ENCODE data around the gene BTBD19. TPM values are rescaled to one million over a fixed set of nuclear protein-coding genes. Genes with fewer than 3 reads are reported as not detected.
A peak's percentile ranks its signal among the peaks of the same experiment; 100 is the strongest.
"Not testable (repeated sequence)": the region's sequence is repeated elsewhere in the genome, so short reads cannot be mapped to it uniquely, and the experiment has no call there.

Gene BTBD19
- total RNA-seq, 1 experiment from 2014 or later = 1.4 TPM

DNA sequence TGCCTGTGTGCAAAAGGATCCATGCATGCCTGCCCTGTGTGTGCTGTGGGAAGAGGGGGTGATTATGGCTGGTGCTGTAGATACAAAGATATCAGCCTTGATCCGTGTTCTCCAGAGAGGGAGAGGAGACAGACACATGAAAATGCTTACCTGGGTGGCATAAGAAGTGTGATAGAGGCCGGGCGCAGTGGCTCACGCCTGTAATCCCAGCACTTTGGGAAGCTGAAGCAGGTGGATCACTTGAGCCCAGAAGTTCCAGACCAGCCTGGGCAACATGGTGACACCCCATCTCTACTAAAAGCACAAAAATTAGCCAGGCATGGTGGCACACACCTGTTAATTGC, 2.4 kb downstream of the BTBD19 start:
- not testable (repeated sequence) for DNase-seq; H3K4me3 ChIP-seq (ENCODE audit: insufficient read depth, low read depth, low read length); H3K27me3 ChIP-seq (ENCODE audit: control insufficient read depth, insufficient read depth, low read length); H3K36me3 ChIP-seq (replicated peaks; ENCODE audit: control insufficient read depth, insufficient read depth, low read length)

DNA sequence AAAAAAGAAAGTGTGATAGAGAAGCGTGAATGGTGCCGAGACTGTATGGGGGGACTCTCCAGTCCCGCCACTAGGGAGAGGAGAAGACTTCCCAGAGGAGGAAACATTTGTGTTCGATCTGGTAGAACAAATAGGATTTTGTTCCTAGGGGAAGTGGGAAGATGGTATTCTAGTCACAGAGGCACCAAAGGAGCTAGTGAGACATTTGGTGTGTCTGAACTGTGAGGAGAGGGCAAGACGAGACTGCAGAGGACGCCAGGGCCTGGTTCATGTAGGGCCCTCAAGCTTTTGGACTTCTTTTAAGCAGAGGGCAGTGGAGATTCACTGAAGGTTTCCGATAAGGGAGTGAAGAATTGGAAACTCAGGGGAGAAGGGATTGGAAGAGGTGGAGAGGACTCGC, 2.9 kb downstream of the BTBD19 start:
- H3K4me3 ChIP-seq (ENCODE audit: insufficient read depth, low read depth, low read length) = no peak overlapping the region
- no peak for DNase-seq
- H3K27me3 ChIP-seq (ENCODE audit: control insufficient read depth, insufficient read depth, low read length) = no peaks in the 10 kb centered on the region; the same call in 1 of the 2 replicates
- no peaks in the 10 kb centered on the region; the same call in none of the 2 replicates for H3K36me3 ChIP-seq (replicated peaks; ENCODE audit: control insufficient read depth, insufficient read depth, low read length)

DNA sequence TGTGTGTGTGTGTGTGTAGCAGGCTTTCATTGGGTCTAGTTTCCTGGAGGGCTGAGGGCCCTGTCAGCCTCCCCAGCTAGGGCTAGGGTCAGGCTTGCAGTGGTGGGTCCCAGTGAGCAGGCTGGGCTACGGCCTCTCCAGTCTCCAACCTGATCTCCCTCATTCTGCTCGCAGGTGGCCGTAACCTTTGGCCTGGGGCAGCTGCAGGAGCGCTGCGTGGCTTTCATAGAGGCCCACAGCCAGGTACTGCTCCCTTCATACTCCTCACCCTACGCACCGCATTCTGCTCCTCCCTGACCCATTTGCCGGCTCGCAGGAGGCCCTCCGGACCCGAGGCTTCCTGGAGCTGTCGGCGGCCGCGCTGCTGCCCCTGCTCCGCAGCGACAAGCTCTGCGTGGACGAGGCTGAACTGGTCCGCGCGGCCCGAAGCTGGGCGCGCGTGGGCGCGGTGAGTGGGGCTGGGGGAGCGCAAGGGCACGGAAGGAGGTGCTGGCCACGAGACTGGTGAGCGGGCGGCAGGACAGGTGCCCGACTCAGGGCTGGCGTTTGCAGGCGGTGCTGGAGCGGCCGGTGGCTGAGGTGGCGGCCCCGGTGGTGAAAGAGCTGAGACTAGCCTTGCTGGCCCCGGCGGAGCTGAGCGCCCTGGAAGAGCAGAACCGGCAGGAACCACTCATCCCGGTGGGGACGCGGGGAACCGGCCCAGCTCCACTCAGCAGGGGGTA, 4.7 kb downstream of the BTBD19 start:
- H3K27me3 ChIP-seq (ENCODE audit: control insufficient read depth, insufficient read depth, low read length) = no peaks in the 10 kb centered on the region; the same call in 1 of the 2 replicates
- peak; percentile 86 for DNase-seq
- H3K36me3 ChIP-seq (replicated peaks; ENCODE audit: control insufficient read depth, insufficient read depth, low read length) = no peaks in the 10 kb centered on the region; the same call in 1 of the 2 replicates
- H3K4me3 ChIP-seq (ENCODE audit: insufficient read depth, low read depth, low read length) = peak overlapping the region; percentile 55; the same call in 1 of the 2 replicates

DNA sequence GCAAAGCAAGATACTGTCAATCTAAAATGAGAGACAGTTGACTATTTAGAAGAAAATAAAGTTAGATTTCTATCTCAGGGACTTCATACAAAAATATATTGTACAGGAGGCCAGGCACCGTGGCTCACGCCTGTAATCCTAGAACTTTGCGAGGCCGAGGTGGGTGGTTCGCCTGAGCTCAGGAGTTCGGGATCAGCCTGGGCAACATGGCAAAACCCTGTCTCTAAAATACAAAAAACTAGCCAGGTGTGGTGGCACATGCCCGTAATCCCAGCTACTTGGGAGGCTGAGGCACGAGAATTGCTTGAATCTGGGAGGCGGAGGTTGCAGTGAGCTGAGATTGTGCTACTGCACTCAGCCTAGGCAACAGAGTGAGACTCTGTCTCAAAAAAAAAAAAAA, 7.6 kb downstream of the BTBD19 start:
- H3K4me3 ChIP-seq (ENCODE audit: insufficient read depth, low read depth, low read length); H3K36me3 ChIP-seq (replicated peaks; ENCODE audit: control insufficient read depth, insufficient read depth, low read length); DNase-seq; H3K27me3 ChIP-seq (ENCODE audit: control insufficient read depth, insufficient read depth, low read length): not testable (repeated sequence)

DNA sequence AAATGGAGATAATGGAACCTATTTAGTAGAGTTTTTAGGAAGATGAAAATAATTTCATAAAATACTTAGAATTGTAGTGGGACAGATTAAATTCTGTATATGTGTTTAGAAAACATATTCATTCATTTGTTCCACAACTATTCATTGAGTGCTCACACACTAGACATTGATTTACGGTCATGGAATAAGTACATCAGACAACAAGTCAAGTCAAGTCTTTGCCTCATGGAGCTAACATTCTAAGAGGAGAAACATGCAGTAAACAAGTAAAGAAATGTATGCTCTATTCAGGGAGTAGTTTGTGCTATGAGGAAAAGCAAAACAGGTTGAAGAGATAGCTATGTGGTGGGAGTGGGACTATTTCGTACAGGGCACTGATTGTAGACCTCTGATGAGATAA, 9.0 kb downstream of the BTBD19 start:
- no peak overlapping the region for H3K4me3 ChIP-seq (ENCODE audit: insufficient read depth, low read depth, low read length)
- no peaks in the 10 kb centered on the region for H3K27me3 ChIP-seq (ENCODE audit: control insufficient read depth, insufficient read depth, low read length)
- no peak for DNase-seq
- no peaks in the 10 kb centered on the region for H3K36me3 ChIP-seq (replicated peaks; ENCODE audit: control insufficient read depth, insufficient read depth, low read length)

DNA sequence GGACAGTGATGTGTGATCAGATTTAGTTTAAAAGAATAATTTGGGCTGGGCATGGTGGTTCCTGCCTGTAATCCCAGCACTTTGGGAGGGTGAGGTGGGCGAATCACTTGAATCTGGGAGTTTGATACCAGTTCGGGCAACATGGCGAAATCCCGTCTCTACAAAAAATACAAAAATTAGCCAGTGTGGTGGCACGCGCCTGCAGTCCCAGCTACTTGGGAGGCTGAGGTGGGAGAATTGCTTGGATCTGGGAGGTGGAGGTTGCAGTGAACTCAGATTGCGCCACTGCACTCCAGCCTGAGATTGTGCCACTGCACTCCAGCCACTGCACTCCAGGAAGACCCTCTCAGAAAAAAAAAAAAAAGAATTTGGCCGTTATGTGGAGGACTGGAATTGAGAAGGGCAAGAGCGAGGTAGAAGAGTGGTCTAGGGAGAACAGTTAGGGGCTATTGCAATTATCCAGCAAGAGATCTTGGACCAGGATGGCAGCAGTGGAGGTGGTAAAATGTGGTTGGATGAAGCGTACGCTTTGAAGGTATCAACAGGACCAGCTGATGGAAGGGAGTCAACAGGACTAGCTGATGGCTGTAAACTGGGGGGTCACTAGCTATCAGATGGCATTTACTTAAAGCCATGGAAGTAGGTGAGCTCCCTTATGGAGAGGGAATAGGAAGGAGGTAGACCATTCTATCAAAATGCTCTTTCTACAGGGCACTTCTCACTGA, 9.6 kb downstream of the BTBD19 start:
- Histone ChIP-seq H3K36me3 (replicated peaks; ENCODE audit: control insufficient read depth, insufficient read depth, low read length) (no peaks in the 10 kb centered on the region), H3K4me3 (ENCODE audit: insufficient read depth, low read depth, low read length) (no peak overlapping the region), H3K27me3 (ENCODE audit: control insufficient read depth, insufficient read depth, low read length) (no peaks in the 10 kb centered on the region)
- no peak for DNase-seq

DNA sequence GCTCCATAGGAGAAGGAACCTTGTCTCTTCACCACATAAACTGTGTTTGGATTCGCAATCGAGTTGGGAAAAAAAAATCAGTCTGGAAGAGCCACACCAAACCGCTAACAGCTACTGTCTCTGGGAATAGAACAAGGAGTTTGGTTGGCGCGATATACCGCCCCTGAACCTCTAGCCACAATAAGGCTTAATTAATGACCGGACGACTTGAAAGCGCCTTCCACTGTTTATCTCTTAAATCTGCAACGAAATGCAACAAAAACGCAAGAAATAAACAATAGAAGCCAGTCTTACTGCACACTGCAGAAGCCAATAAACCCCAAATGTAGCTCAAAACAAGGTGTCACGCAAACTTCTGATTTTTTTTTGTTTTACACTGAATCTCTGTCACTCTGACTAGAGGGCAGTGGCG, 10.9 kb downstream of the BTBD19 start:
- H3K4me3 ChIP-seq (ENCODE audit: insufficient read depth, low read depth, low read length) = peak overlapping the region; percentile 30
- peak; percentile 47 for DNase-seq

DNA sequence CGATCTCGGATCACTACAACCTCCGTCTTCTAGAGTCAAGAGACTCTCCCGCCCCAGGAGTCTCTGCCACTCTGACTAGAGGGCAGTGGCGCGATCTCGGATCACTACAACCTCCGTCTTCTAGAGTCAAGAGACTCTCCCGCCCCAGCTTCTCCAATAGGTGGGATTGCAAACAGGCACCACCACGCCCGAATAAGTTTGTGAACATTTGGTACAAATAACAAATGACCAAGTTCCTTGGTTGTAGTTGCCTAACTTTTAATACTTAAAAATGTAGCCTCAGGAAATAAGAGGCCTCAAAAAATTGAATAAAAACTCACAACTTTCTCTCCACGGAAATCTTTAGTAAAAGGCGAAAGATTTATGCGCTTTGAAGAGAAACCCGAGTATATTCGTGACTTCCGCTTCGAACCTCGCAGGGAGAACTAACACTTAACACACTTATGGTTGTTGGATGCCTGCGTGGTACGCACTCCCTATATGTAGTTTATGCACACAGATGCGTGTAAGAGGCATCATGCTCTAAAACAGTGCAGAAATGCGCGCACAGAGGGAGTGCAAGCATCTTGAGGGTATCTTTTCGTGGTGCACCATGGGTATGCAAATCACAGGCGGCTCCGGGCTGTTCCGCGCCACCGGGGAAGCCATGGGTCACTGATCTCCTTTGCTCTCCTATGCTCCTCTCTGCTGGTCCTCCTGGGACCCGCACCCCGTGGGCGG, 11.4 kb downstream of the BTBD19 start:
- Histone ChIP-seq H3K4me3 (ENCODE audit: insufficient read depth, low read depth, low read length) (peak overlapping the region; percentile 37), H3K27me3 (ENCODE audit: control insufficient read depth, insufficient read depth, low read length) (no peaks in the 10 kb centered on the region), H3K36me3 (replicated peaks; ENCODE audit: control insufficient read depth, insufficient read depth, low read length) (no peaks in the 10 kb centered on the region)
- DNase-seq = peak; percentile 94

More for the DNA sequence above, 10.9 kb downstream of the BTBD19 start:
- H3K36me3 ChIP-seq (replicated peaks; ENCODE audit: control insufficient read depth, insufficient read depth, low read length) = no peaks in the 10 kb centered on the region
- H3K27me3 ChIP-seq (ENCODE audit: control insufficient read depth, insufficient read depth, low read length) = no peaks in the 10 kb centered on the region

DNA sequence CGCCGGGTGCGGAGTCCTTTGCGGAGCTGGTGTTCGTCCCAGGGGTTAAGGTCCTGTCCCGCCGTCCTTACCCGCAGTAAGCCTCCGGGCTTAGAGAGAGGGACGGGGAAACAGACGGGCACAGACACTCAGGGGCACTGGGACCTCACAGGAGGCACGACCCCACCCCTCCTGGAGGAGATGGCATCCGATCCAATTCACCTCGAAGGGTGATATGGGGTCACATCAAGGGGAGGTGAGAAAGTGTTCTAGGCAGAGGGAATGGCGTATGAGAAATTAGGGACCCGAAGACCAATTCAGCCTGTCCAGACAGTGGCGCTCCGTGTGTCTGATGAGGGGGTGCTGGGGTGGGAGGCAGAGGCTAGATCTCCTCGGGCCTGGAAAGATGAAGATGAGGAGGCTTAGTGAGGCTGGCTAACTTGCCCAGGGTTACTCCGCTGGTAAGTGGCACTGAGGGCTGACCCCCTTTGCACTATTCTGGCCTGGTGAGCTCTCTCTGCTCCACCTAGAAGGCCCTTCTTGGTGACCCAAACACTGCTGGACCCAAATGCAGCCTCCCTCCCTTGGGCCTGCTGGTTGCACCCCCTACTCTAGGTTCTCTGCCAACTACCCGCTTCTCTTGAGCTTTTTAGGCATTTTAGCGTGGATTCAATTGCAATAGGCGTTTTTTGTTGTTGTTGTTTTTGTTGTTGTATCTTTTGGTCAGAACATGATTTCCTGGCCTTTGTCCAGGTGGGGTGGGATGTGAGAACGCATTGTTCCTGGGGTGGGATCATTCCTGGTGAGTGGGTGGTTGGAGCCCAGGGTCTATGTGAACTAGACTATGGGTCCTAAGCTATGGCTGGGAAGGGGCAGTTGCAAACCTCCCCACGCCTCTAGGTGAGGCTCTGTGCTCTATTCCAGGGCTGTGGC, 12.3 kb downstream of the BTBD19 start:
- DNase-seq = peak; percentile 28
- H3K36me3 ChIP-seq (replicated peaks; ENCODE audit: control insufficient read depth, insufficient read depth, low read length) = no peaks in the 10 kb centered on the region

DNA sequence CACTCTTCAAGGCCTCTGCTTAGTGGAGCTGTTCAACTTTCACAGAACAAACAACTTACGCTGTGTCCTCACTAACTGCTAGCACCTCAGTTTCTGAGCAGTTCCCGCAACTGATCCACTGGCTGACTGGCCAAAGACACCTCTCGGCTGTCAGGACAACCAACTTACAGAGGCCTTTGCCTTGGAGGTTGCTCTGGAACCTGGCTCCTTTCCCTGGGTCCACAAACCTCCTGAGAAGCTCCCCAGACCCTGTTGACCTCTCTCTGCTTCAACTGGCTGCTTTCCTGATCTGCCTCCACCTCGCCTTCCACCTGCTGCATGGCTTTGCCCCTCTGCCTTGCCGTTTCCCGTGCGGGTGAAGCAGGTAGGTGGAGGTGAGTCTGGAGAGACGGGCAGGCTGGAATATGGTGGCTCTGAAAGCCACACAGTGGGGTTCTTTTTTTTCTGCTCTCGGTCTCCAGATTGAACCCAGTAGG, 13.0 kb downstream of the BTBD19 start:
- peak; percentile 18 for DNase-seq
- Histone ChIP-seq H3K4me3 (ENCODE audit: insufficient read depth, low read depth, low read length) (no peak overlapping the region), H3K27me3 (ENCODE audit: control insufficient read depth, insufficient read depth, low read length) (no peaks in the 10 kb centered on the region), H3K36me3 (replicated peaks; ENCODE audit: control insufficient read depth, insufficient read depth, low read length) (no peaks in the 10 kb centered on the region)

More for the DNA sequence above, 12.3 kb downstream of the BTBD19 start:
- Histone ChIP-seq H3K4me3 (ENCODE audit: insufficient read depth, low read depth, low read length) (peak overlapping the region; percentile 37), H3K27me3 (ENCODE audit: control insufficient read depth, insufficient read depth, low read length) (no peaks in the 10 kb centered on the region)

DNA sequence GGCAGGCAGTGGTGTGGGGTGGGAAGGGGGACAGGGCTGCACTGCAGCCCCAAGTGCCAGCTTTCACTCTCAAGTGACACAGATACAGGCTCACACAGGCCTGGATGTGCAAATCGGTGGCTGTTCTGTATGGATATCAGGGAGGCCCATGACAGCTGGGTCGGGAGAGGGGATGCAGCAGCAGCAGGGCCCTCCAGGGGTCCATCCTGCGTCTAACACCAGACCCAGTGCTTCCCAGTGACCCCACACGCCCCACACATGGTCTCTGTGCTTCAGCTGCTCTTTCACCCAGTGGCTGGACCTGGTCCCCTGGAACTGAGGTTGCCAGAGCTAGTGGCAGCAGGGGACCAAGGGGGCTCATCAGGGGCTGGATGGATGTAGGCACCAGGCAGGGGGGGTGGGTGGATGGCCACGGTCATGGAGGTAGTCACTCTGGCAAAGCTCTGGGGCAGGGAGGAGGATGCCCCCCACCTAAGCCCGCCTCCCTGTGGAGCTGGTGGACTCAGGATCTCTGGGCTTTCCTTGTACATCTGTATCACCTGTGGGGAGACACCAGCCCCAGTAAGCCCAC, 13.9 kb downstream of the BTBD19 start:
- no peak overlapping the region for H3K4me3 ChIP-seq (ENCODE audit: insufficient read depth, low read depth, low read length)
- no peaks in the 10 kb centered on the region for H3K36me3 ChIP-seq (replicated peaks; ENCODE audit: control insufficient read depth, insufficient read depth, low read length)
- no peaks in the 10 kb centered on the region for H3K27me3 ChIP-seq (ENCODE audit: control insufficient read depth, insufficient read depth, low read length)
- DNase-seq = peak; percentile 37

DNA sequence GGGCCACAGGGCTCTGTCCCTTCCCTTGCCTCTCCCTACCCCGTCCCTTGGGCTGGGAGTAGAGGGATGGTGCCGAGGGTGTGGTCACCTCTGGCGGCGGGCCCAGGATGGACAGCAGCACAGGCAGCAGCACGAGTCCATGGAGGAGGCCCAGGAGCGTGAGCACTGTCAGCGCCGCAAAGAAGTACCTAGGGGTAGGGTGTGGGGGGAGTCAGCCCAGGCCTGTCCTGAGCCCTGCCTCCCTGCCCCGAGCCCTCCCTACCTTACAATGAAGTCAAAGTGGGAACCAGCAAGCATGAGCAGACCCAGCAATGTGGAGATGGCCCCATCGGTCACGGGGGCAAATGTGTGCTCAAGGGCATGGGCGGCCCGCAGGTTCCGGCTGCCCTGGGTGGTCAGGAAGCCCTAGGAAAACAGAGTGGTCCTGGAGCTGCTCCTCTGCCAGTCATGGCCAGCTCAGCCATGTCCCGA, 14.7 kb downstream of the BTBD19 start:
- DNase-seq = peak; percentile 23
- Histone ChIP-seq H3K4me3 (ENCODE audit: insufficient read depth, low read depth, low read length) (no peak overlapping the region), H3K27me3 (ENCODE audit: control insufficient read depth, insufficient read depth, low read length) (no peaks in the 10 kb centered on the region), H3K36me3 (replicated peaks; ENCODE audit: control insufficient read depth, insufficient read depth, low read length) (no peaks in the 10 kb centered on the region)

DNA sequence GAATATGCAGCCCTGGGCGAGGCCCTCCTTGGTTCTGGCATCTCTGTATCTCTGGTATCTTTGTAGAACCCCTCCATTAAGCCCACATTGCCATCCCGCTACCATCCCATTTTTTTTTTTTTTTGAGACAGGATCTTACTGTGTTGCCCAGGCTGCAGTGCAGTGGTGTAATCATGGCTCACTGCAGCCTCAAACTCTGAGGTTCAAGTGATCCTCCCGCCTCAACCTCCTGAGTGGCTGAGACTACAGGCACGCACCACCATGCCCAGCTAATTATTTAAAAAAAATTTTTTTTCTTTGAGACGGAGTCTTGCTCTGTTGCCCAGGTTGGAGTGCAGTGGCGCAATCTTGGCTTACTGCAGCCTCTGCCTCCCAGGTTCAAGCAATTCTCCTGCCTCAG, 16.1 kb downstream of the BTBD19 start:
- not testable (repeated sequence) for H3K4me3 ChIP-seq (ENCODE audit: insufficient read depth, low read depth, low read length); H3K27me3 ChIP-seq (ENCODE audit: control insufficient read depth, insufficient read depth, low read length); DNase-seq; H3K36me3 ChIP-seq (replicated peaks; ENCODE audit: control insufficient read depth, insufficient read depth, low read length)
